Measurements from ENCODE around the gene CALD1. TPM values are rescaled to one million over a fixed set of nuclear protein-coding genes. Genes with fewer than 3 reads are reported as not detected.

The CALD1 gene
- total RNA-seq, 1 donor from 2014 or later, result 95.4 TPM

DNA sequence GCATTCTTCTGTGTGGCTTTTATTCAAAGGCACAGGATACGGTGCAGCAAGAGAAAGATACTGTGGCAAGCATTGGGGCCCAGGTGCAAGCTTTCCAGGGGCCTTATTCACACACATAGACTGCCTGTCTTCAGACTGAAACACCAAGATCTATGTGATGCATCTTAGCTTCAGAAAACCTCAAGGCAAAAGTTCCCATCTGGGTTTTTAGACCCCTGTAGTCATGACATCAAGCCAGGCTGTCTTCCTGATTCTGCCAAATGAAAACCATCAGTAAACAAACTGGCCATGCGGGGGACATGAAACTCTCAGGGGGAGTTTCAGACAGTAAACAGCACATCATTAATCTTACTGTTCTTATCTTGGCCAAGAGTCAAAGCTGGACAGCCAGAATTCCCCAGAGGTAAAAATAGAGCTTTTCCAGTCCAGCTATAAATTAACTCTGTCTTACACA is 216.7 kb downstream of the CALD1 start:
- H3K36me3 Mint-ChIP-seq (ENCODE audit: insufficient read depth), result peaks cover 38% of the 10 kb centered on the region
- TF ChIP-seq, protein P1, sequence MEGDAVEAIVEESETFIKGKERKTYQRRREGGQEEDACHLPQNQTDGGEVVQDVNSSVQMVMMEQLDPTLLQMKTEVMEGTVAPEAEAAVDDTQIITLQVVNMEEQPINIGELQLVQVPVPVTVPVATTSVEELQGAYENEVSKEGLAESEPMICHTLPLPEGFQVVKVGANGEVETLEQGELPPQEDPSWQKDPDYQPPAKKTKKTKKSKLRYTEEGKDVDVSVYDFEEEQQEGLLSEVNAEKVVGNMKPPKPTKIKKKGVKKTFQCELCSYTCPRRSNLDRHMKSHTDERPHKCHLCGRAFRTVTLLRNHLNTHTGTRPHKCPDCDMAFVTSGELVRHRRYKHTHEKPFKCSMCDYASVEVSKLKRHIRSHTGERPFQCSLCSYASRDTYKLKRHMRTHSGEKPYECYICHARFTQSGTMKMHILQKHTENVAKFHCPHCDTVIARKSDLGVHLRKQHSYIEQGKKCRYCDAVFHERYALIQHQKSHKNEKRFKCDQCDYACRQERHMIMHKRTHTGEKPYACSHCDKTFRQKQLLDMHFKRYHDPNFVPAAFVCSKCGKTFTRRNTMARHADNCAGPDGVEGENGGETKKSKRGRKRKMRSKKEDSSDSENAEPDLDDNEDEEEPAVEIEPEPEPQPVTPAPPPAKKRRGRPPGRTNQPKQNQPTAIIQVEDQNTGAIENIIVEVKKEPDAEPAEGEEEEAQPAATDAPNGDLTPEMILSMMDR (IDR thresholded peaks at IDR 0.05; ENCODE audit: unreplicated experiment), result no peak
- H3K27ac Mint-ChIP-seq, result peak overlapping the region; percentile 31
- DNase-seq (ENCODE audit: low spot score, unreplicated experiment), result no peak
- H3K4me3 Mint-ChIP-seq (ENCODE audit: low read depth), result no peak overlapping the region
- peaks cover 5% of the 10 kb centered on the region for H3K9me3 Mint-ChIP-seq (ENCODE audit: low read depth)
- H3K4me1 Mint-ChIP-seq (ENCODE audit: low read depth), result peaks cover 67% of the 10 kb centered on the region
- no peaks in the 10 kb centered on the region for H3K27me3 Mint-ChIP-seq

DNA sequence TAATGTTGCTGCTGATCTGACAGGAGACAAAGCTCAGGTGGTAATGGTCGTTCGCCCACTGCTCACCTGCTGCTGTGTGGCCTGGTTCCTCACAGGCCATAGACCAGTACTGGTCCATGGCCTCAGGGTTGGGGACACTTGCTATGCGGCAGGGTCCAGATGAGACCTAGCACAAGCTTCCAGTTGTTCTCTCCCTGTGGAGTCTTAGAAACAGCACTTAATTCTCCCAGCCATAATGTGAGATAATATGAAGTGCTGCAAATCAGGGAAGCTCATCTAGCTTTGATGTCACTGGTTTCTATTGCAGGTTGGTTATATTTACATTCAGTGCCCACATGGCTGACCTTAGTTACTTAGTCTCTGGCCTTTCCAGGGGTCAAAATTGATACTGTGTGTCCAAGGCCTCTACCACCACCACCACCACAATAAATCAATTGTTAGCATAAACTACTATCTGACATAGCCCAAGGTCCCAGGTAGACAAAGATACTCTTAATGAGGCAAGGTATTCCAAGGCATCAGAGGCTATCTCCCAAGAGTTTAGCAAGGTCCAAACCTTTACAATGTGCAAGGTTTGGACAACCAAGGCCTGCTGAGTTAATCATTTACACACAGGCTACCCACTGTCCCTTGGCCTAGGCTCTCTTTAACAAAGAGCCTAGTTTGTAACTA is 217.9 kb downstream of the CALD1 start:
- Mint-ChIP-seq H3K4me3 (ENCODE audit: low read depth) (no peak overlapping the region), H3K27me3 (no peaks in the 10 kb centered on the region), H3K4me1 (ENCODE audit: low read depth) (peaks cover 55% of the 10 kb centered on the region), H3K27ac (peak overlapping the region; percentile 88), H3K9me3 (ENCODE audit: low read depth) (peaks cover 11% of the 10 kb centered on the region), H3K36me3 (ENCODE audit: insufficient read depth) (peaks cover 45% of the 10 kb centered on the region)
- TF ChIP-seq, protein P1 (IDR thresholded peaks at IDR 0.05; ENCODE audit: unreplicated experiment), result no peak
- no peak for DNase-seq (ENCODE audit: low spot score, unreplicated experiment)

DNA sequence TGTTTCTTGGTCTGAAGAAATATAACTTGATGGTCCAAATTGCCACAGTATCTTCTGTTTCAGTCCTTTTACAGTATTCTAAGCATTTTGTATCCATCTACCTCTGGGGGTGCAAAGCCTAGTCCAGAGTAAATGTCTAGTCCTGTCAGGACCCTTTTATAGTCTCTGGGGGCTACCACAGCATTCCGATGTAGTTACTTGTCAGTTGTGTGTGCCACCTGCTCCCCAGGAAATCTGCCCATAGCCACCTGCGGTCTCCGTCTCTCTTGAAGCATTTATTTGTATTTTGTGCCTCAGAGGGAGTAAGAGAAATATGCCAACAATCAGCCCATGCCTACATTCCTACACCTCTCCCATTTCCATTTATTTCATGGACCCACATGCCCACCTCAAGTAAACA is 219.7 kb downstream of the CALD1 start:
- Mint-ChIP-seq H3K9me3 (ENCODE audit: low read depth) (peaks cover 11% of the 10 kb centered on the region), H3K4me3 (ENCODE audit: low read depth) (no peak overlapping the region), H3K36me3 (ENCODE audit: insufficient read depth) (peaks cover 47% of the 10 kb centered on the region), H3K27me3 (no peaks in the 10 kb centered on the region), H3K4me1 (ENCODE audit: low read depth) (peaks cover 38% of the 10 kb centered on the region), H3K27ac (peak overlapping the region; percentile 45)
- TF ChIP-seq, protein P1 (IDR thresholded peaks at IDR 0.05; ENCODE audit: unreplicated experiment), result no peak
- no peak for DNase-seq (ENCODE audit: low spot score, unreplicated experiment)

DNA sequence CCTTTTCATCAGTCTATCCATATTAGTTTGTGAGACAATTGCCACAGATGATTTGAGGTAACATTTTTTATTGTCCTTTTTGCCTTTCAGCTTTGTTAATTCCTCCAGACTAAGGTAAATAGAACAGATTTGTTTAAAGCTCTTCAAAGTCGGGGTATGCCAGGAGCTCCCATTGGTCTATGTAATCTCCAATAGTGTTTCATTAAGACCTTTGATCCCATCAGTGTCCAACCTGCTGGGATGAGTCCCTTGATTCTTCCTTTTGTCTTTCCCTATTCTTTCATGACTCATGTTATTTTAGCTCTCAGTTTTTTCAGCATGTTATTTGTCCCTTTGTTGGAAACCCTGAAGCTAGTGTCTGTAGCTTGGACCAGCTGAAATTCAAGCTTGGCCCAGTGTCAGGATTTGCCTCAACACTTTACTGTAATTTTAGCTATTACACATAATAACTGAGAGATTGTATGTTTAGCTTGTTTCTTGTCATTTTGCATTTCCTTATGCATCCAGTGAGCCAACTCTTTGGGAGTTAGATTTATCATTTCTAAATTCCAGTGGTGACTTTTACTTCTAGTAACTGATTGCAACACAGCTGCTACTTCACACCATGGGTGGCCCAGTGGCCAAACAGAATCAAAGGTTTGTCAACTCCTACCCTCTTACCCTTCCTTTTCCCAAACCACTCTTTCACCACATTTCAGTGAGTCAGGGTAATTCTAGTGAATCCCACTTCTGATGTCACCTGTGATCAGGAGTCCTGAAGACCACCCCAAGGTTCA is 222.1 kb downstream of the CALD1 start:
- Mint-ChIP-seq H3K4me1 (ENCODE audit: low read depth) (peaks cover 17% of the 10 kb centered on the region), H3K9me3 (ENCODE audit: low read depth) (peaks cover 12% of the 10 kb centered on the region), H3K36me3 (ENCODE audit: insufficient read depth) (peaks cover 37% of the 10 kb centered on the region), H3K27me3 (no peaks in the 10 kb centered on the region), H3K27ac (no peak overlapping the region), H3K4me3 (ENCODE audit: low read depth) (no peak overlapping the region)
- DNase-seq (ENCODE audit: low spot score, unreplicated experiment), result no peak
- TF ChIP-seq, protein P1 (IDR thresholded peaks at IDR 0.05; ENCODE audit: unreplicated experiment), result no peak

DNA sequence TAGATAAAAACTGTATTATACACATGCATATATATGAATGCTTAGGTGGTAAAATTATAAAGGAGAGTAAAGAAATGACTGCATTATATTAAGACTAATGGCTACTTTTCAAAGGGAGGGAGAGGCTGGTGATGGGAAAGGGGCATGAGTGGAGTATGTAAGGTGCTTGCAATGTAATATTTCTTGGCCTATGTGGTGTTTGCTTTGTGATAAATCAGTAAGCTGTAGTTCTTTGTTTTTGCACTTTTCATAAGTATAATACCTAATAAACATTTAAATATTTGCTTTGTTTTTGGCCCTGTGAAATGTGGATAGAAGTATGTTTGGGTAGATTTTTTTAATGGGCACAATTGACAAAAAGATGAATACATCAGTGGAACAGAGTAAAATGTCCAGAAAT is 232.8 kb downstream of the CALD1 start:
- Mint-ChIP-seq H3K4me3 (ENCODE audit: low read depth) (no peak overlapping the region), H3K36me3 (ENCODE audit: insufficient read depth) (peaks cover 6% of the 10 kb centered on the region), H3K27me3 (no peaks in the 10 kb centered on the region), H3K27ac (no peak overlapping the region), H3K9me3 (ENCODE audit: low read depth) (peaks cover 13% of the 10 kb centered on the region), H3K4me1 (ENCODE audit: low read depth) (no peaks in the 10 kb centered on the region)
- TF ChIP-seq, protein P1 (IDR thresholded peaks at IDR 0.05; ENCODE audit: unreplicated experiment), result no peak
- DNase-seq (ENCODE audit: low spot score, unreplicated experiment), result no peak

Other genes starting within 250 kb of the CALD1 start
- not detected in 2 replicates for gene AKR1B15, start 230.5 kb upstream of the CALD1 start, total RNA-seq
- gene BPGM, start 132.8 kb upstream of the CALD1 start, total RNA-seq, result 20.5 and 22.8 TPM in 2 replicates
- 7.7 and 8.8 TPM in 2 replicates for gene AGBL3, start 206.9 kb downstream of the CALD1 start, total RNA-seq

Data from progenitor cell of endocrine pancreas (in vitro differentiated cells).